HCT116 (cell line): ENCODE data around the gene E2F1.

Experiments used
- CTCF ChIP-seq, 3 experiments: fragments of 200-600 bp in 1 of 3; sonication (generic) in 1 of 3; IDR thresholded peaks in 2 of 3; conservative IDR thresholded peaks in 1 of 3; 2 replicates each; pipeline ENCODE4 v1.5.1; 2012 to 2017; ENCODE audit warnings: low read depth in 2 of 3, low read length in 2 of 3, antibody characterized with exemption in 1 of 3, borderline replicate concordance in 1 of 3, control low read depth in 1 of 3, mild to moderate bottlenecking in 1 of 3, mixed read lengths in 1 of 3, mixed run types in 1 of 3, moderate library complexity in 1 of 3; ENCODE audit not compliant: insufficient read depth in 1 of 3
- EZH2 ChIP-seq: fragments of 200-600 bp; sonication (generic); IDR thresholded peaks from 2 replicates; pipeline ENCODE4 v1.6.1; 2017; ENCODE audit warnings: antibody characterized with exemption, mixed run types
- POLR2A ChIP-seq: IDR thresholded peaks from 2 replicates; pipeline ENCODE4 v1.7.0; 2011; ENCODE audit warnings: borderline replicate concordance; ENCODE audit not compliant: insufficient read depth, insufficient read length; ENCODE audit errors: extremely low read depth
- RAD21 ChIP-seq: IDR thresholded peaks from 2 replicates; pipeline ENCODE4 v1.6.1; 2012; ENCODE audit warnings: low read depth, mild to moderate bottlenecking
- REST ChIP-seq: IDR thresholded peaks from 2 replicates; pipeline ENCODE4 v1.6.1; 2012; ENCODE audit warnings: low read depth
- SP1 ChIP-seq: IDR thresholded peaks from 2 replicates; pipeline ENCODE4 v1.6.1; 2012; ENCODE audit warnings: low read depth
- TCF7L2 ChIP-seq: IDR thresholded peaks from 2 replicates; pipeline ENCODE4 v1.7.0; 2011; ENCODE audit warnings: borderline replicate concordance, inconsistent platforms; ENCODE audit not compliant: insufficient read depth, insufficient read length; ENCODE audit errors: extremely low read depth

GRCh38 chr20:33658929-33659328 is 27.3 kb downstream of the E2F1 start:
- TF ChIP-seq CTCF (IDR thresholded peaks at IDR 0.05 in 2 of 3, conservative IDR thresholded peaks at IDR 0.05 in 1 of 3; ENCODE audit: borderline replicate concordance in 1 of 3, insufficient read depth in 1 of 3, low read depth in 2 of 3, low read length in 2 of 3) (no peak), SP1 (no peak), RAD21 (no peak), POLR2A (no peak), REST (no peak), EZH2 (no peak), TCF7L2 (no peak)
